Thyroid gland (tissue), 4 donors: ENCODE data around the gene LAMP1. TPM values are rescaled to one million over a fixed set of nuclear protein-coding genes. Genes with fewer than 3 reads are reported as not detected.

ENCODE experiments used
- DNase-seq, 2 donors: peaks; one replicate each; pipeline ENCODE4 v3.0.0-alpha.2; 2019
- H3K27ac ChIP-seq, 3 donors: fragments of 200-600 bp; sonication (generic); 1 replicate in 2 of 3; 2 replicates in 1 of 3; pipeline ENCODE4 v1.5.1; 2016 to 2019; ENCODE audit warnings: mild to moderate bottlenecking in 1 of 3, moderate library complexity in 1 of 3
- H3K27me3 ChIP-seq: fragments of 200-600 bp; sonication (generic); one replicate; pipeline ENCODE4 v1.5.1; 2019
- H3K36me3 ChIP-seq, 2 donors: fragments of 200-600 bp; sonication (generic); one replicate each; pipeline ENCODE4 v1.5.1; 2016 to 2019
- H3K4me1 ChIP-seq, 2 donors: fragments of 200-600 bp; sonication (generic); one replicate each; pipeline ENCODE4 v1.5.1; 2017 to 2019
- H3K4me3 ChIP-seq, 3 donors: fragments of 200-600 bp; sonication (generic); replicated peaks in 1 of 3; 1 replicate in 2 of 3; 2 replicates in 1 of 3; pipeline ENCODE4 v1.5.1; 2016; ENCODE audit warnings: mild to moderate bottlenecking in 1 of 3
- H3K9me3 ChIP-seq: fragments of 200-600 bp; sonication (generic); one replicate; pipeline ENCODE4 v1.5.1; 2017
- CTCF ChIP-seq, 6 experiments: fragments of 200-600 bp in 3 of 6; fragments of 450-650 bp in 3 of 6; sonication (generic) in 3 of 6; IDR thresholded peaks; one replicate each; pipeline ENCODE4 v1.5.1; 2016 to 2019; ENCODE audit warnings: antibody characterized with exemption in 6 of 6, mild to moderate bottlenecking in 2 of 6, inconsistent platforms in 1 of 6, moderate library complexity in 1 of 6
- POLR2A ChIP-seq, 2 donors: fragments of 450-650 bp; IDR thresholded peaks; one replicate each; pipeline ENCODE4 v1.6.1; 2017; ENCODE audit warnings: antibody characterized with exemption in 2 of 2, mild to moderate bottlenecking in 2 of 2, moderate library complexity in 1 of 2
- WGBS, 2 donors: methylation state at CpG; one replicate each; pipeline ENCODE4 v1.1.5; 2017; 5-methylcytosine and 5-hydroxymethylcytosine counted together
- intact Hi-C: fragments of 100-400 bp; cut with DNase I; formaldehyde crosslinking; loops from one replicate; pipeline ENCODE4 v1.15.1; 2023
- total RNA-seq, 4 donors: library from RNA; depleted of rRNA; stranded (reverse); fragments of >200 nt; gene quantifications; one replicate each; pipeline ENCODE4 v1.2.3, GENCODE V29; 2016

The LAMP1 gene
- total RNA-seq, 4 donors from 2014 or later = 169 to 227 (median 206) TPM

- no peaks in the 10 kb centered on the region for H3K9me3 ChIP-seq
- WGBS, 2 donors = 93% methylated on average over 11 to 21 of the region's 23 CpGs
- no peaks in the 10 kb centered on the region for H3K27me3 ChIP-seq
- H3K36me3 ChIP-seq = peaks cover 30 to 34% of the 10 kb centered on the region in 2 donors
- DNase-seq = no peak
- no peaks in the 10 kb centered on the region for H3K4me1 ChIP-seq
- H3K27ac ChIP-seq = no peak overlapping the region
- H3K4me3 ChIP-seq = no peak overlapping the region
- TF ChIP-seq CTCF (IDR thresholded peaks at IDR 0.05) (no peak), POLR2A (IDR thresholded peaks at IDR 0.05) (no peak)
- intact Hi-C loops = no loop called here
Measured at GRCh38 chr13:113325779-113326178, 28.7 kb downstream of the LAMP1 start.

GRCh38 chr13:113327391-113327765, 30.3 kb downstream of the LAMP1 start:
- Histone ChIP-seq H3K36me3 (peaks cover 14 to 18% of the 10 kb centered on the region in 2 donors), H3K27me3 (no peaks in the 10 kb centered on the region), H3K4me1 (no peaks in the 10 kb centered on the region), H3K4me3 (no peak overlapping the region), H3K9me3 (no peaks in the 10 kb centered on the region), H3K27ac (no peak overlapping the region)
- no peak for DNase-seq
- WGBS, 2 donors = 83 to 88% methylated on average over 13 of the region's 13 CpGs
- TF ChIP-seq POLR2A (IDR thresholded peaks at IDR 0.05) (no peak), CTCF (IDR thresholded peaks at IDR 0.05) (no peak)
- intact Hi-C loops = no loop called here

- intact Hi-C loops = no loop called here
- H3K27me3 ChIP-seq = no peaks in the 10 kb centered on the region
- peaks cover 11 to 15% of the 10 kb centered on the region in 2 donors for H3K36me3 ChIP-seq
- TF ChIP-seq CTCF (IDR thresholded peaks at IDR 0.05) (no peak), POLR2A (IDR thresholded peaks at IDR 0.05) (no peak)
- H3K4me1 ChIP-seq = no peaks in the 10 kb centered on the region
- 79 to 82% methylated on average over 18 of the region's 20 CpGs for WGBS, 2 donors
- DNase-seq = no peak
- no peak overlapping the region for H3K27ac ChIP-seq
- no peaks in the 10 kb centered on the region for H3K9me3 ChIP-seq
- H3K4me3 ChIP-seq = no peak overlapping the region
Measured at GRCh38 chr13:113327766-113328471, 30.9 kb downstream of the LAMP1 start.

GRCh38 chr13:113328851-113329250, 31.8 kb downstream of the LAMP1 start:
- no peaks in the 10 kb centered on the region for H3K4me1 ChIP-seq
- intact Hi-C loops = no loop called here
- TF ChIP-seq POLR2A (IDR thresholded peaks at IDR 0.05) (no peak), CTCF (IDR thresholded peaks at IDR 0.05) (no peak)
- no peaks in the 10 kb centered on the region for H3K9me3 ChIP-seq
- peaks cover 2 to 6% of the 10 kb centered on the region in 2 donors for H3K36me3 ChIP-seq
- H3K4me3 ChIP-seq = no peak overlapping the region
- no peak for DNase-seq
- no peak overlapping the region for H3K27ac ChIP-seq
- H3K27me3 ChIP-seq = no peaks in the 10 kb centered on the region
- WGBS, 2 donors = 91 to 94% methylated on average over 12 of the region's 12 CpGs

- no peaks in the 10 kb centered on the region for H3K4me1 ChIP-seq
- H3K9me3 ChIP-seq = no peaks in the 10 kb centered on the region
Measured at GRCh38 chr13:113329656-113330312, 32.7 kb downstream of the LAMP1 start.

More at GRCh38 chr13:113329656-113330312, 32.7 kb downstream of the LAMP1 start:
- WGBS, 2 donors = 91 to 93% methylated on average over 20 to 22 of the region's 22 CpGs
- TF ChIP-seq CTCF (IDR thresholded peaks at IDR 0.05) (no peak), POLR2A (IDR thresholded peaks at IDR 0.05) (no peak)
- intact Hi-C loops = no loop called here
- Histone ChIP-seq H3K27me3 (no peaks in the 10 kb centered on the region), H3K4me3 (no peak overlapping the region), H3K27ac (no peak overlapping the region), H3K36me3 (no peaks in the 10 kb centered on the region)
- no peak for DNase-seq
